Vagina (tissue), 2 donors: ENCODE data around the gene SLC7A8. TPM values are rescaled to one million over a fixed set of nuclear protein-coding genes. Genes with fewer than 3 reads are reported as not detected.

Experiments used
- DNase-seq, 2 donors: peaks; one replicate each; pipeline ENCODE4 v3.0.0-alpha.2; 2017; ENCODE audit errors: extremely low spot score in 2 of 2
- H3K27ac ChIP-seq: fragments of 200-600 bp; sonication (generic); one replicate; pipeline ENCODE4 v1.5.1; 2019
- H3K27me3 ChIP-seq: fragments of 200-600 bp; sonication (generic); one replicate; pipeline ENCODE4 v1.5.1; 2019
- H3K36me3 ChIP-seq, 2 donors: fragments of 200-600 bp; sonication (generic); one replicate each; pipeline ENCODE4 v1.5.1; 2017 to 2019
- H3K4me1 ChIP-seq: fragments of 200-600 bp; sonication (generic); one replicate; pipeline ENCODE4 v1.5.1; 2019
- H3K4me3 ChIP-seq, 2 donors: fragments of 200-600 bp; sonication (generic); 1 replicate in 1 of 2; 2 replicates in 1 of 2; pipeline ENCODE4 v1.5.1; 2016 to 2019
- H3K9me3 ChIP-seq: fragments of 200-600 bp; sonication (generic); one replicate; pipeline ENCODE4 v1.5.1; 2019
- POLR2A ChIP-seq, 2 donors: fragments of 450-650 bp; IDR thresholded peaks; one replicate each; pipeline ENCODE4 v1.6.1; 2017; ENCODE audit warnings: antibody characterized with exemption in 2 of 2, mild to moderate bottlenecking in 2 of 2, moderate library complexity in 2 of 2
- POLR2AphosphoS5 ChIP-seq, 2 donors: sonication (generic); formaldehyde crosslinking; IDR thresholded peaks; one replicate each; pipeline ENCODE4 v1.9.0; 2017; ENCODE audit warnings: antibody characterized with exemption in 2 of 2, mild to moderate bottlenecking in 2 of 2, low read depth in 1 of 2; ENCODE audit not compliant: insufficient read depth in 1 of 2
- intact Hi-C: fragments of 100-400 bp; cut with DNase I; formaldehyde crosslinking; loops from one replicate; pipeline ENCODE4 v1.15.1; 2023
- total RNA-seq: library from RNA; depleted of rRNA; stranded (reverse); fragments of >200 nt; gene quantifications from one replicate; pipeline ENCODE4 v1.2.3, GENCODE V29; 2016
- TF ChIP-seq, protein P1 (sequence below), 3 experiments: fragments of 450-650 bp in 2 of 3; fragments of 200-600 bp in 1 of 3; sonication (generic) in 1 of 3; IDR thresholded peaks; one replicate each; pipeline ENCODE4 v1.5.1; 2017 to 2019; ENCODE audit warnings: antibody characterized with exemption in 3 of 3, mild to moderate bottlenecking in 2 of 3, moderate library complexity in 2 of 3

SLC7A8 gene
- total RNA-seq, 1 donor from 2014 or later, result 68.5 TPM

DNA sequence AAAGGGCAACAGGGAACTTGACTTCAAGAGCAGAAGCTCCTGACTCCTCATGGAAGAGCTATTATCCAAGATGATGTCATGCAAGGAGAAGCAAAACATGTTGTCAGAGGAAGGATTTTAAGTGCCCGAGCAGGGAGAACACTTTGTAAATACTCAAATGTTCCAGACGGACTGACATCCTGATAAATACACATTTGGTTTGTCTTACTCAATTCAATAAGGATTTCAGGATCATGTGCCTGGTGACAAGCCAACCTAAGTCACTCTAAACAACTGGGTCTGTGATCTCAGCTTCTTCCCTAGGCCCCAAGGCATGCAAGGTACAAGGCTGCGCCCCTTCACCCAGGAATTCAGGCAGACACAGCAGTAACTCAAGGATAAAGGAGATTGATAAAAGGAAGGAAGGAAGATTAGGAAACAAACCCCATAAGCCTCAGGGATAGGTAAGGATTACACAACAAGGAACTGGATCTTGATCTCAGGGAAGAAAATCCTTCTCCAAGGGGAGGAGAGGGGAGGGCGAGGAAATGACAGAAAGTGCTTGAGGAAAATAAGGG lies 37.6 kb downstream of the SLC7A8 start:
- intact Hi-C loops, result no loop called here
- H3K4me3 ChIP-seq, result no peak overlapping the region
- no peaks in the 10 kb centered on the region for H3K27me3 ChIP-seq
- H3K9me3 ChIP-seq, result no peaks in the 10 kb centered on the region
- H3K4me1 ChIP-seq, result peaks cover 73% of the 10 kb centered on the region
- peaks cover 0 to under 1% of the 10 kb centered on the region in 2 donors for H3K36me3 ChIP-seq
- no peak for DNase-seq
- peak overlapping the region; percentile 87 for H3K27ac ChIP-seq
- TF ChIP-seq, protein P1, sequence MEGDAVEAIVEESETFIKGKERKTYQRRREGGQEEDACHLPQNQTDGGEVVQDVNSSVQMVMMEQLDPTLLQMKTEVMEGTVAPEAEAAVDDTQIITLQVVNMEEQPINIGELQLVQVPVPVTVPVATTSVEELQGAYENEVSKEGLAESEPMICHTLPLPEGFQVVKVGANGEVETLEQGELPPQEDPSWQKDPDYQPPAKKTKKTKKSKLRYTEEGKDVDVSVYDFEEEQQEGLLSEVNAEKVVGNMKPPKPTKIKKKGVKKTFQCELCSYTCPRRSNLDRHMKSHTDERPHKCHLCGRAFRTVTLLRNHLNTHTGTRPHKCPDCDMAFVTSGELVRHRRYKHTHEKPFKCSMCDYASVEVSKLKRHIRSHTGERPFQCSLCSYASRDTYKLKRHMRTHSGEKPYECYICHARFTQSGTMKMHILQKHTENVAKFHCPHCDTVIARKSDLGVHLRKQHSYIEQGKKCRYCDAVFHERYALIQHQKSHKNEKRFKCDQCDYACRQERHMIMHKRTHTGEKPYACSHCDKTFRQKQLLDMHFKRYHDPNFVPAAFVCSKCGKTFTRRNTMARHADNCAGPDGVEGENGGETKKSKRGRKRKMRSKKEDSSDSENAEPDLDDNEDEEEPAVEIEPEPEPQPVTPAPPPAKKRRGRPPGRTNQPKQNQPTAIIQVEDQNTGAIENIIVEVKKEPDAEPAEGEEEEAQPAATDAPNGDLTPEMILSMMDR (IDR thresholded peaks at IDR 0.05), result no peak
- peak; percentile 31 to 83 for TF ChIP-seq POLR2AphosphoS5 (IDR thresholded peaks at IDR 0.05; ENCODE audit: insufficient read depth in 1 of 2, low read depth in 1 of 2)

DNA sequence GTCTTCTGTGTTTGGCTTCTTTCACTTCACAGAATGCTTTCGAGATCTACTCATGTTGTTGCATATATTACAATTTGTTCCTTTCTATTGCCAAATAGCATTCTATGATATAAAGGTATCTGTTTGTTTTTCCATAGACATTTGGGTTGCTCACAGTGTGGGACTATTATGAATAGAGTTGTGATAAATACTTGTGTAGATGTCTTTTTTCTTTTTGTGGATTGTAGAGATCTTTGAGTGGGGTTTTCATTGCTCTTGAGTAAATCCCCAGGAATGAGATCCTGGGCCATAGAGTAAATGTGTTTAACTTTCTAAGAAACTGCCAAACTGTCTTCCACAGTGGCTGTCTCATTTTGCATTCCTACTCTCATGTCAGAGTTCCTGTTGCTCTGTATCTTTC lies 39.5 kb downstream of the SLC7A8 start:
- Histone ChIP-seq H3K4me1 (peaks cover 59% of the 10 kb centered on the region), H3K9me3 (no peaks in the 10 kb centered on the region), H3K27ac (peak overlapping the region; percentile 87), H3K36me3 (peaks cover 0 to 20% of the 10 kb centered on the region in 2 donors), H3K27me3 (no peaks in the 10 kb centered on the region), H3K4me3 (no peak overlapping the region)
- DNase-seq, result no peak
- intact Hi-C loops, result no loop called here
- TF ChIP-seq, protein P1 (IDR thresholded peaks at IDR 0.05), result no peak
- TF ChIP-seq POLR2AphosphoS5 (IDR thresholded peaks at IDR 0.05; ENCODE audit: insufficient read depth in 1 of 2, low read depth in 1 of 2), result no peak
- no peak for TF ChIP-seq POLR2A (IDR thresholded peaks at IDR 0.05)

DNA sequence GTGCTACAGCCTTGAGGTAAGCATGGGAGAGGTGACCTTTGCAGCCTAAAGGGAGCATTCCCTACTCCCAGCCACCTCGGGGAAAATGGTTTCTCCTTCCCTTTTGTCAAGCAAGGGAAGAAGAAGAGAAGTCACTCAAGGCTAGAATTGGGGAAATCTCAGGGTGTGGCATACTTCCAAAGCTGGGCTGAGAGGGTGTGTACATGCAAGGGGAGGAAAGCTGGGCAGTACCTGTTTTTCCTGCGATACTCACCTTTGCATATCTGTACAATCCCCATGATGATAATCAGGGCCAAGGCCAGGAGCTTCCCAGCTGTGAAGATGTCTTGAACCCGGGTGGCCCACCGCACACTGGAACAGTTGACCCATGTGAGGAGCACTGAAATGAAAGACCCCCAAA lies 40.6 kb downstream of the SLC7A8 start:
- peak overlapping the region; percentile 87 for H3K27ac ChIP-seq
- TF ChIP-seq POLR2AphosphoS5 (IDR thresholded peaks at IDR 0.05; ENCODE audit: insufficient read depth in 1 of 2, low read depth in 1 of 2) (no peak), POLR2A (IDR thresholded peaks at IDR 0.05) (no peak)
- TF ChIP-seq, protein P1 (IDR thresholded peaks at IDR 0.05), result no peak
- H3K4me1 ChIP-seq, result peaks cover 63% of the 10 kb centered on the region
- H3K9me3 ChIP-seq, result no peaks in the 10 kb centered on the region
- intact Hi-C loops, result no loop called here
- H3K36me3 ChIP-seq, result peaks cover 0 to 27% of the 10 kb centered on the region in 2 donors
- DNase-seq, result no peak
- H3K4me3 ChIP-seq, result no peak overlapping the region
- H3K27me3 ChIP-seq, result no peaks in the 10 kb centered on the region

DNA sequence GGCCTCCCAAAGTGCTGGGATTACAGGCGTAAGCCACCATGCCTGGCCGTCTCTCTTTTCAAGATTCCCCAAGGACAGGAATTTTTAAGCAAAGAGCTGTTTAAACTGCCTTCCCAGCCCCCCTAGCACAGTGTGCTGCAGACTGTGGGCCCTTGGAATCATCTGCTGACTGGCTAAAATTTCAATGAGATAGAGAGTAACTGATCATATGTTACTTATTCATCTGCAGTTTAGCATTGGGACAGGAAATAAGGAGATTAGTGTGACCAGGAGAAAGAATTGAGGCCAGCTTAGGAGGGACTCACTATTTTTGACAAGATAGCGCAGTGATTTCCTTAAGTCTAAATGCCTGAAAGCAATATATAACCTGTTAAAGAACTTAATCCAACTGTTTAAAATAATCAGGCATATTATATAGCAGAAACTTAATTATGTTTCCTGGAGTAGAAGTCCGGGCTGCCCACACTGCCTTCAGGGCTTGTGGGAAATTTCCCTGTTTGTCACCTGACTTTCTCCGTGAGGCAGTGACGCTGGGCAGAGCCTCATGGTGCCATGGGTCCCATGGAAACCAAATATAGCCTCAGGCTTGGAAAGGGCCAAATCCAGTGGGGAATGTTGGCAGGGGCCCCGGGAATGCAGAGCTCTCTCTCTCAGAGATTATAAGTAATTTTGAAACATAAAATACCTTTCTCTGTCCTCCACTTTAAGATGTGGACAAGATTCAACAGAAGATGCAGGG lies 41.6 kb downstream of the SLC7A8 start:
- no peak for DNase-seq
- Histone ChIP-seq H3K36me3 (peaks cover 0 to 27% of the 10 kb centered on the region in 2 donors), H3K4me3 (no peak overlapping the region), H3K4me1 (peaks cover 56% of the 10 kb centered on the region), H3K9me3 (no peaks in the 10 kb centered on the region), H3K27ac (peak overlapping the region; percentile 87), H3K27me3 (no peaks in the 10 kb centered on the region)
- intact Hi-C loops, result no loop called here
- no peak for TF ChIP-seq POLR2A (IDR thresholded peaks at IDR 0.05)
- TF ChIP-seq POLR2AphosphoS5 (IDR thresholded peaks at IDR 0.05; ENCODE audit: insufficient read depth in 1 of 2, low read depth in 1 of 2), result no peak
- TF ChIP-seq, protein P1 (IDR thresholded peaks at IDR 0.05), result no peak

DNA sequence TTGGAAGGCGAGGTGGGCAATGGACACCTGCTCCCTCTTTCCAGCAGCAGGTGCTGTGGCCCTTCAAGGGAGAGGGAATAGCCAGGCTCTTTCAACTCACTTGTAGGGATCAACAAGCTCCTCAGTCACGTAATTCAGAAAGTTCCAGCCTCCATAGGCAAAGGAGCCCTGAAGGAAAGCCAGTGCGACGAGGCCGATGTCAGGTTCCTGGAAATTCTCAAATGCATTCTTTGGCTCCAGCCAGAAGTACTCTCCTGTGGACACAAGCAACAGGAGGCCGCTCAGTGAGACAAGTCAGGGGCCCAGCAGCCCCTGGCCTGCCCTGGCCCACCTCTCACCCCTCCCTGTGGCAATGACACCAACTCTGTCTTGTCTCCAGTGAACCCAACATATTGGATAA lies 43.1 kb downstream of the SLC7A8 start:
- DNase-seq, result no peak
- H3K4me1 ChIP-seq, result peaks cover 41% of the 10 kb centered on the region
- intact Hi-C loops, result no loop called here
- H3K9me3 ChIP-seq, result no peaks in the 10 kb centered on the region
- TF ChIP-seq, protein P1 (IDR thresholded peaks at IDR 0.05), result no peak
- H3K27ac ChIP-seq, result no peak overlapping the region
- no peaks in the 10 kb centered on the region for H3K27me3 ChIP-seq
- peaks cover 0 to 32% of the 10 kb centered on the region in 2 donors for H3K36me3 ChIP-seq
- no peak overlapping the region for H3K4me3 ChIP-seq
